GM12878 (cell line): ENCODE results near the gene NFKBIE. TPM values are rescaled to one million over a fixed set of nuclear protein-coding genes. Genes with fewer than 3 reads are reported as not detected.

Source experiments
- ATAC-seq: fragments of 200-7000 bp; cut with Tn5 transposase; 3 replicates; pipeline ENCODE4 v1.9.1; 2020; ENCODE audit warnings: mild to moderate bottlenecking, moderate library complexity
- BruUV-seq: library from RNA; stranded (reverse); fragments of 400-500 nt; replicated peaks from 2 replicates; lab custom pipeline; 2021; lab: Mats Ljungman, UMichigan
- CTCF ChIA-PET: fragments of 300-600 bp; sonication (Branson Sonifier 250); formaldehyde crosslinking; extraction: SDS; loops from one replicate; lab custom pipeline; 2021; ENCODE audit warnings: inconsistent platforms; lab: Yijun Ruan, JAX
- POLR2A ChIA-PET: fragments of 350-600 bp; formaldehyde crosslinking; extraction: SDS; loops from one replicate; lab custom pipeline; 2021; ENCODE audit warnings: inconsistent platforms; lab: Charles Lee
- RAD21 ChIA-PET: fragments of 300-600 bp; sonication (Branson Sonifier 250); formaldehyde crosslinking; loops from one replicate; lab custom pipeline; 2023; ENCODE audit warnings: antibody characterized with exemption; ENCODE audit not compliant: unreplicated experiment; lab: Charles Lee
- SMC1A ChIA-PET: fragments of 300-600 bp; sonication (Branson Sonifier 250); formaldehyde crosslinking; loops from one replicate; lab custom pipeline; 2023; ENCODE audit not compliant: unreplicated experiment, uncharacterized antibody; lab: Charles Lee
- DNase-seq: peaks from one replicate; pipeline ENCODE4 v3.0.0-alpha.2; 2011; ENCODE audit warnings: low read depth, low spot score
- FAIRE-seq: peaks from 3 replicates; lab custom pipeline; 2011; peaks lifted over from hg19 to GRCh38; lab: Jason Lieb, UNC
- H2AFZ ChIP-seq: 2 replicates; pipeline ENCODE4 v1.6.0; 2011; ENCODE audit warnings: low read depth, low read length, control low read depth; ENCODE audit not compliant: control insufficient read depth
- H3K27ac ChIP-seq: 2 replicates; pipeline ENCODE4 v1.5.1; 2011; ENCODE audit warnings: control low read depth; ENCODE audit not compliant: control insufficient read depth, insufficient read depth
- H3K27me3 ChIP-seq, 2 experiments: replicated peaks in 1 of 2; 2 replicates each; pipeline versions ENCODE4 v1.6.0 to v1.6.1; 2011; ENCODE audit warnings: low read length in 1 of 2; ENCODE audit not compliant: control insufficient read depth in 2 of 2, insufficient read depth in 2 of 2
- H3K36me3 ChIP-seq, 2 experiments: 2 replicates each; pipeline ENCODE4 v1.5.1; 2011; ENCODE audit warnings: low read length in 1 of 2; ENCODE audit not compliant: control insufficient read depth in 2 of 2, insufficient read depth in 2 of 2
- H3K4me1 ChIP-seq: 2 replicates; pipeline ENCODE4 v1.6.1; 2011; ENCODE audit warnings: mild to moderate bottlenecking, low read length, moderate library complexity, mixed read lengths; ENCODE audit not compliant: control insufficient read depth, insufficient read depth
- H3K4me2 ChIP-seq: 2 replicates; pipeline ENCODE4 v1.6.0; 2011; ENCODE audit warnings: control low read depth; ENCODE audit not compliant: control insufficient read depth, insufficient read depth
- H3K4me3 ChIP-seq: fragments of 200-600 bp; sonication (generic); 2 replicates; pipeline ENCODE4 v1.5.1; 2016
- H3K79me2 ChIP-seq: 2 replicates; pipeline ENCODE4 v1.6.0; 2011; ENCODE audit warnings: low read length; ENCODE audit not compliant: control insufficient read depth, insufficient read depth
- H3K9ac ChIP-seq: 2 replicates; pipeline ENCODE4 v1.8.0; 2011; ENCODE audit warnings: low read length, control low read depth, mixed read lengths; ENCODE audit not compliant: control insufficient read depth, insufficient read depth
- H3K9me3 ChIP-seq: replicated peaks from 3 replicates; pipeline ENCODE4 v1.5.1; 2011; ENCODE audit warnings: mild to moderate bottlenecking, low read length; ENCODE audit not compliant: control insufficient read depth, insufficient read depth
- H4K20me1 ChIP-seq: 2 replicates; pipeline ENCODE4 v1.6.0; 2011; ENCODE audit not compliant: control insufficient read depth, insufficient read depth
- CBX5 ChIP-seq: sonication (generic); IDR thresholded peaks from 2 replicates; pipeline ENCODE4 v1.6.1; 2016; ENCODE audit warnings: low read depth, moderate library complexity, mild to moderate bottlenecking, inconsistent platforms
- CHD1 ChIP-seq: IDR thresholded peaks from 2 replicates; pipeline ENCODE4 v1.6.1; 2012; ENCODE audit warnings: low read depth, low read length, improper control_type of control experiment
- ETV6 ChIP-seq, 2 experiments: fragments of 450-650 bp in 1 of 2; IDR thresholded peaks in 1 of 2; conservative IDR thresholded peaks in 1 of 2; 2 replicates each; pipeline ENCODE4 v1.6.1; 2014; ENCODE audit warnings: antibody characterized with exemption in 1 of 2, borderline replicate concordance in 1 of 2, low read depth in 1 of 2, mild to moderate bottlenecking in 1 of 2, moderate library complexity in 1 of 2
- GABPA ChIP-seq: IDR thresholded peaks from 2 replicates; pipeline ENCODE4 v1.6.1; 2014; ENCODE audit warnings: antibody characterized with exemption, low read depth, mild to moderate bottlenecking, inconsistent platforms
- MXI1 ChIP-seq: fragments of 150-350 bp; IDR thresholded peaks from 2 replicates; pipeline ENCODE4 v1.6.1; 2011; ENCODE audit warnings: low read depth, mild to moderate bottlenecking, inconsistent platforms, low read length, improper control_type of control experiment
- SREBF2 ChIP-seq: IDR thresholded peaks from 2 replicates; pipeline ENCODE4 v1.6.1; 2012; ENCODE audit warnings: mild to moderate bottlenecking, low read length
- WGBS: methylation state at CpG from one replicate; pipeline ENCODE4 v1.1.6; 2016; ENCODE audit warnings: low lambda C conversion rate; ENCODE audit not compliant: insufficient replicate concordance, insufficient coverage; ENCODE audit errors: missing lambda C conversion rate; 5-methylcytosine and 5-hydroxymethylcytosine counted together
- in situ Hi-C: fragments of 300-500 bp; cut with MboI; formaldehyde crosslinking; loops from 9 replicates; pipeline ENCODE4 v1.14.3; 2018; ENCODE audit warnings: mixed read lengths
- intact Hi-C: fragments of 100-400 bp; cut with micrococcal nuclease; formaldehyde crosslinking; loops from one replicate; pipeline ENCODE4 v1.14.2; 2022; ENCODE audit not compliant: unreplicated experiment
- polyA plus RNA-seq, 11 experiments: library from polyadenylated mRNA; depleted of rRNA in 4 of 11; unstranded in 6 of 11; stranded (reverse) in 5 of 11; fragments of >200 nt; fragmentation: Nextera tagmentation in 4 of 11; fragmentation: Illumina TruSeq in 1 of 11; extraction: Ambion mirVana in 4 of 11; extraction: Trizol in 1 of 11; gene quantifications; 1 replicate in 1 of 11; 2 replicates in 10 of 11; pipeline versions ENCODE4 v1.2.1 to v1.2.3, GENCODE V29; 2011 to 2016; ENCODE audit warnings: inconsistent platforms in 2 of 11, missing spikeins in 2 of 11, low read depth in 1 of 11
- total RNA-seq, 4 experiments: library from RNA; depleted of rRNA in 3 of 4; stranded (reverse); fragments of >200 nt in 3 of 4; fragmentation: Illumina TruSeq in 1 of 4; extraction: Trizol in 1 of 4; gene quantifications; 2 replicates each; pipeline versions ENCODE4 v1.2.1 to v1.2.3, GENCODE V29; 2013 to 2021
- TF ChIP-seq, protein P1 (sequence below): fragments of 450-650 bp; formaldehyde crosslinking; IDR thresholded peaks from 2 replicates; pipeline ENCODE4 v1.4.0; 2020; ENCODE audit warnings: mild to moderate bottlenecking, moderate library complexity
- TF ChIP-seq, protein P2 (sequence below): fragments of 450-650 bp; formaldehyde crosslinking; IDR thresholded peaks from 2 replicates; pipeline ENCODE4 v1.5.0; 2022; ENCODE audit warnings: mild to moderate bottlenecking, missing genetic modification characterization
- TF ChIP-seq, protein P3 (sequence below): IDR thresholded peaks from 2 replicates; pipeline ENCODE4 v1.6.1; 2012; ENCODE audit warnings: low read length, inconsistent platforms
- TF ChIP-seq, protein P4 (sequence below), 3 experiments: IDR thresholded peaks in 2 of 3; conservative IDR thresholded peaks in 1 of 3; 2 replicates each; pipeline ENCODE4 v1.5.1; 2011; ENCODE audit warnings: low read depth in 3 of 3, low read length in 3 of 3, mild to moderate bottlenecking in 3 of 3, control low read depth in 2 of 3, moderate library complexity in 2 of 3, inconsistent platforms in 1 of 3, mixed read lengths in 1 of 3; ENCODE audit not compliant: control insufficient read depth in 2 of 3, insufficient read depth in 1 of 3; ENCODE audit errors: extremely low read depth in 1 of 3
- TF ChIP-seq, protein P5 (sequence below): fragments of 150-350 bp; IDR thresholded peaks from 2 replicates; pipeline ENCODE4 v1.6.1; 2014; ENCODE audit warnings: mild to moderate bottlenecking, low read depth, low read length

Gene NFKBIE
- total and polyA plus RNA-seq, 10 of the 15 experiments (the other 5 are each of a cell fraction or from before 2014, with no cell fraction given): 10.4 to 106 (median 38.8) TPM

DNA sequence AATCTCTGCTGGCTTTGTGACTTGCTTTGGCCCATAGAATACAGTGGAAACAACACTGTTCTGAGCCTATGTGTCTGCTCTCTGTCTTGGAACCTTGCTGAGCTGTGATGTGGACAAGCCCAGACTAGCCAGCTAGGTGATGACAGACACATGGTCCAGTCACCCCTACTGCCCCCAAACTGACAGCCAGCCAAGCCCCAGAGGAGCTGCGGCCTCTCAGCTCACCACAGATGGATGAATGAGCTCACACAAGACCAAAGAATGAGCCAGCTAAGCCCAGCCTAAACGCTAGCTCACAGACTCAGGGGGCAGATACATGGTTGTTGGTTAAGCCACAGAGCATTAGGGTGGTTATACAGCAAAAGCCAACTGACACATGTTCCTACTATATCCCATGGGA lies 43.7 kb upstream of the NFKBIE start:
- ATAC-seq: no peak; the same call in 2 of the 3 replicates
- no peak overlapping the region for H3K4me2 ChIP-seq
- no peak for DNase-seq
- POLR2A ChIA-PET: no interaction called here
- H3K9me3 ChIP-seq: no peaks in the 10 kb centered on the region
- peaks cover 11% of the 10 kb centered on the region for H3K79me2 ChIP-seq
- 30% methylated on average over 2 of the region's 2 CpGs for WGBS
- H3K27me3 ChIP-seq: no peaks in the 10 kb centered on the region
- BruUV-seq: no TSS peak
- no peak overlapping the region for H2AFZ ChIP-seq
- in situ Hi-C loops (no loop called here), intact Hi-C loops (no loop called here)
- no peaks in the 10 kb centered on the region for H4K20me1 ChIP-seq
- no peak overlapping the region for H3K27ac ChIP-seq
- H3K9ac ChIP-seq: no peak overlapping the region
- H3K4me3 ChIP-seq: no peak overlapping the region
- FAIRE-seq: no peak
- RAD21 ChIA-PET: no interaction called here
- SMC1A ChIA-PET: no interaction called here
- peaks cover 14 to 17% of the 10 kb centered on the region in 2 experiments for H3K36me3 ChIP-seq
- CTCF ChIA-PET: interaction anchor here (0.9 to 7.4 kb wide), 4 partner anchors 29 to 42 kb away, joined by 4 to 87 read pairs (median 5); partner anchors contain the start of genes NFKBIE and TMEM151B
- peaks cover 5% of the 10 kb centered on the region for H3K4me1 ChIP-seq
- TF ChIP-seq GABPA (no peak), ETV6 (conservative IDR thresholded peaks at IDR 0.05 in 1 of 2, IDR thresholded peaks at IDR 0.05 in 1 of 2; ENCODE audit: borderline replicate concordance in 1 of 2, low read depth in 1 of 2) (no peak), SREBF2 (no peak), CHD1 (no peak), MXI1 (no peak), CBX5 (no peak)
- TF ChIP-seq, protein P1, sequence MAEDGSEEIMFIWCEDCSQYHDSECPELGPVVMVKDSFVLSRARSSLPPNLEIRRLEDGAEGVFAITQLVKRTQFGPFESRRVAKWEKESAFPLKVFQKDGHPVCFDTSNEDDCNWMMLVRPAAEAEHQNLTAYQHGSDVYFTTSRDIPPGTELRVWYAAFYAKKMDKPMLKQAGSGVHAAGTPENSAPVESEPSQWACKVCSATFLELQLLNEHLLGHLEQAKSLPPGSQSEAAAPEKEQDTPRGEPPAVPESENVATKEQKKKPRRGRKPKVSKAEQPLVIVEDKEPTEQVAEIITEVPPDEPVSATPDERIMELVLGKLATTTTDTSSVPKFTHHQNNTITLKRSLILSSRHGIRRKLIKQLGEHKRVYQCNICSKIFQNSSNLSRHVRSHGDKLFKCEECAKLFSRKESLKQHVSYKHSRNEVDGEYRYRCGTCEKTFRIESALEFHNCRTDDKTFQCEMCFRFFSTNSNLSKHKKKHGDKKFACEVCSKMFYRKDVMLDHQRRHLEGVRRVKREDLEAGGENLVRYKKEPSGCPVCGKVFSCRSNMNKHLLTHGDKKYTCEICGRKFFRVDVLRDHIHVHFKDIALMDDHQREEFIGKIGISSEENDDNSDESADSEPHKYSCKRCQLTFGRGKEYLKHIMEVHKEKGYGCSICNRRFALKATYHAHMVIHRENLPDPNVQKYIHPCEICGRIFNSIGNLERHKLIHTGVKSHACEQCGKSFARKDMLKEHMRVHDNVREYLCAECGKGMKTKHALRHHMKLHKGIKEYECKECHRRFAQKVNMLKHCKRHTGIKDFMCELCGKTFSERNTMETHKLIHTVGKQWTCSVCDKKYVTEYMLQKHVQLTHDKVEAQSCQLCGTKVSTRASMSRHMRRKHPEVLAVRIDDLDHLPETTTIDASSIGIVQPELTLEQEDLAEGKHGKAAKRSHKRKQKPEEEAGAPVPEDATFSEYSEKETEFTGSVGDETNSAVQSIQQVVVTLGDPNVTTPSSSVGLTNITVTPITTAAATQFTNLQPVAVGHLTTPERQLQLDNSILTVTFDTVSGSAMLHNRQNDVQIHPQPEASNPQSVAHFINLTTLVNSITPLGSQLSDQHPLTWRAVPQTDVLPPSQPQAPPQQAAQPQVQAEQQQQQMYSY: no peak
- TF ChIP-seq, protein P2, sequence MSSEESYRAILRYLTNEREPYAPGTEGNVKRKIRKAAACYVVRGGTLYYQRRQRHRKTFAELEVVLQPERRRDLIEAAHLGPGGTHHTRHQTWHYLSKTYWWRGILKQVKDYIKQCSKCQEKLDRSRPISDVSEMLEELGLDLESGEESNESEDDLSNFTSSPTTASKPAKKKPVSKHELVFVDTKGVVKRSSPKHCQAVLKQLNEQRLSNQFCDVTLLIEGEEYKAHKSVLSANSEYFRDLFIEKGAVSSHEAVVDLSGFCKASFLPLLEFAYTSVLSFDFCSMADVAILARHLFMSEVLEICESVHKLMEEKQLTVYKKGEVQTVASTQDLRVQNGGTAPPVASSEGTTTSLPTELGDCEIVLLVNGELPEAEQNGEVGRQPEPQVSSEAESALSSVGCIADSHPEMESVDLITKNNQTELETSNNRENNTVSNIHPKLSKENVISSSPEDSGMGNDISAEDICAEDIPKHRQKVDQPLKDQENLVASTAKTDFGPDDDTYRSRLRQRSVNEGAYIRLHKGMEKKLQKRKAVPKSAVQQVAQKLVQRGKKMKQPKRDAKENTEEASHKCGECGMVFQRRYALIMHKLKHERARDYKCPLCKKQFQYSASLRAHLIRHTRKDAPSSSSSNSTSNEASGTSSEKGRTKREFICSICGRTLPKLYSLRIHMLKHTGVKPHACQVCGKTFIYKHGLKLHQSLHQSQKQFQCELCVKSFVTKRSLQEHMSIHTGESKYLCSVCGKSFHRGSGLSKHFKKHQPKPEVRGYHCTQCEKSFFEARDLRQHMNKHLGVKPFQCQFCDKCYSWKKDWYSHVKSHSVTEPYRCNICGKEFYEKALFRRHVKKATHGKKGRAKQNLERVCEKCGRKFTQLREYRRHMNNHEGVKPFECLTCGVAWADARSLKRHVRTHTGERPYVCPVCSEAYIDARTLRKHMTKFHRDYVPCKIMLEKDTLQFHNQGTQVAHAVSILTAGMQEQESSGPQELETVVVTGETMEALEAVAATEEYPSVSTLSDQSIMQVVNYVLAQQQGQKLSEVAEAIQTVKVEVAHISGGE: no peak
- TF ChIP-seq, protein P3, sequence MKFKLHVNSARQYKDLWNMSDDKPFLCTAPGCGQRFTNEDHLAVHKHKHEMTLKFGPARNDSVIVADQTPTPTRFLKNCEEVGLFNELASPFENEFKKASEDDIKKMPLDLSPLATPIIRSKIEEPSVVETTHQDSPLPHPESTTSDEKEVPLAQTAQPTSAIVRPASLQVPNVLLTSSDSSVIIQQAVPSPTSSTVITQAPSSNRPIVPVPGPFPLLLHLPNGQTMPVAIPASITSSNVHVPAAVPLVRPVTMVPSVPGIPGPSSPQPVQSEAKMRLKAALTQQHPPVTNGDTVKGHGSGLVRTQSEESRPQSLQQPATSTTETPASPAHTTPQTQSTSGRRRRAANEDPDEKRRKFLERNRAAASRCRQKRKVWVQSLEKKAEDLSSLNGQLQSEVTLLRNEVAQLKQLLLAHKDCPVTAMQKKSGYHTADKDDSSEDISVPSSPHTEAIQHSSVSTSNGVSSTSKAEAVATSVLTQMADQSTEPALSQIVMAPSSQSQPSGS: no peak
- TF ChIP-seq, protein P4, sequence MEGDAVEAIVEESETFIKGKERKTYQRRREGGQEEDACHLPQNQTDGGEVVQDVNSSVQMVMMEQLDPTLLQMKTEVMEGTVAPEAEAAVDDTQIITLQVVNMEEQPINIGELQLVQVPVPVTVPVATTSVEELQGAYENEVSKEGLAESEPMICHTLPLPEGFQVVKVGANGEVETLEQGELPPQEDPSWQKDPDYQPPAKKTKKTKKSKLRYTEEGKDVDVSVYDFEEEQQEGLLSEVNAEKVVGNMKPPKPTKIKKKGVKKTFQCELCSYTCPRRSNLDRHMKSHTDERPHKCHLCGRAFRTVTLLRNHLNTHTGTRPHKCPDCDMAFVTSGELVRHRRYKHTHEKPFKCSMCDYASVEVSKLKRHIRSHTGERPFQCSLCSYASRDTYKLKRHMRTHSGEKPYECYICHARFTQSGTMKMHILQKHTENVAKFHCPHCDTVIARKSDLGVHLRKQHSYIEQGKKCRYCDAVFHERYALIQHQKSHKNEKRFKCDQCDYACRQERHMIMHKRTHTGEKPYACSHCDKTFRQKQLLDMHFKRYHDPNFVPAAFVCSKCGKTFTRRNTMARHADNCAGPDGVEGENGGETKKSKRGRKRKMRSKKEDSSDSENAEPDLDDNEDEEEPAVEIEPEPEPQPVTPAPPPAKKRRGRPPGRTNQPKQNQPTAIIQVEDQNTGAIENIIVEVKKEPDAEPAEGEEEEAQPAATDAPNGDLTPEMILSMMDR (IDR thresholded peaks at IDR 0.05 in 2 of 3, conservative IDR thresholded peaks at IDR 0.05 in 1 of 3; ENCODE audit: control insufficient read depth in 2 of 3, extremely low read depth in 1 of 3, insufficient read depth in 1 of 3, low read depth in 3 of 3, low read length in 3 of 3): no peak
- TF ChIP-seq, protein P5, sequence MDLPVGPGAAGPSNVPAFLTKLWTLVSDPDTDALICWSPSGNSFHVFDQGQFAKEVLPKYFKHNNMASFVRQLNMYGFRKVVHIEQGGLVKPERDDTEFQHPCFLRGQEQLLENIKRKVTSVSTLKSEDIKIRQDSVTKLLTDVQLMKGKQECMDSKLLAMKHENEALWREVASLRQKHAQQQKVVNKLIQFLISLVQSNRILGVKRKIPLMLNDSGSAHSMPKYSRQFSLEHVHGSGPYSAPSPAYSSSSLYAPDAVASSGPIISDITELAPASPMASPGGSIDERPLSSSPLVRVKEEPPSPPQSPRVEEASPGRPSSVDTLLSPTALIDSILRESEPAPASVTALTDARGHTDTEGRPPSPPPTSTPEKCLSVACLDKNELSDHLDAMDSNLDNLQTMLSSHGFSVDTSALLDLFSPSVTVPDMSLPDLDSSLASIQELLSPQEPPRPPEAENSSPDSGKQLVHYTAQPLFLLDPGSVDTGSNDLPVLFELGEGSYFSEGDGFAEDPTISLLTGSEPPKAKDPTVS: no peak
